Heart left ventricle (tissue), 13 donors: ENCODE results near the gene IL25.

ENCODE experiments used
- CTCF ChIP-seq, 12 donors: fragments of 200-600 bp; sonication (generic) in 4 of 12; IDR thresholded peaks; one replicate each; pipeline versions ENCODE4 v1.5.0 to v1.8.0; 2018 to 2022; ENCODE audit warnings: antibody characterized with exemption in 12 of 12, mild to moderate bottlenecking in 5 of 12
- POLR2A ChIP-seq, 2 donors: fragments of 450-650 bp; IDR thresholded peaks; one replicate each; pipeline ENCODE4 v1.6.1; 2017; ENCODE audit warnings: antibody characterized with exemption in 2 of 2, mild to moderate bottlenecking in 2 of 2, moderate library complexity in 2 of 2
- donor health status: ischemic (EF 13 %, LVEDD 7.1; RV severe dilation, severe dysfunction).
- donor health status: DM: no; HTN: yes; CAD: no.
- donor health status: DM: no; HTN: no; CAD: no.
- donor health status: ischemic (EF 25% LVEDD 6.9; RV normal size, moderate dysfunction).
- donor health status: ischemic (EF 25% LVEDD 5.7; RV mildly dilated, moderate dysfunction).
- donor health status: ischemic (EF 35%, LVEDD 5.7; RV mildly dilated, moderate dysfunction).
- donor health status: nonischemic (EF 11% LVEDD 7.7; RV severe dilation, severe dysfunction).
- donor health status: DM: yes; HTN: yes; CAD: no.
- donor health status: PGD.
- donor health status: ischemic (EF 29% LVEDD 5.4; RV normal size, mild dysfunction).
- donor health status: nonischemic (EF 23%, LVEDD 6.1; RV moderate dilation, normal function).

- TF ChIP-seq CTCF (IDR thresholded peaks at IDR 0.05) = no peak
- no peak for TF ChIP-seq POLR2A (IDR thresholded peaks at IDR 0.05)
Measured at GRCh38 chr14:23389396-23389795, 16.8 kb downstream of the IL25 start.
